NT2/D1 (cell line): ENCODE measurements around the gene PSMB1.

Experiments
- DNase-seq: peaks from one replicate; pipeline ENCODE4 v3.0.0-alpha.2; 2011; ENCODE audit warnings: low read depth, low spot score
- H3K27me3 ChIP-seq: 2 replicates; pipeline ENCODE4 v1.6.0; 2011; ENCODE audit warnings: mild to moderate bottlenecking; ENCODE audit not compliant: insufficient read length, insufficient read depth
- H3K36me3 ChIP-seq: 2 replicates; pipeline ENCODE4 v1.6.1; 2011; ENCODE audit warnings: mild to moderate bottlenecking, low read length, mixed read lengths; ENCODE audit not compliant: insufficient read depth, insufficient read length
- H3K4me1 ChIP-seq: 2 replicates; pipeline ENCODE4 v1.5.1; 2011; ENCODE audit not compliant: insufficient read depth, insufficient read length
- H3K4me3 ChIP-seq: 2 replicates; pipeline ENCODE4 v1.5.1; 2011; ENCODE audit warnings: low read depth; ENCODE audit not compliant: insufficient read length
- H3K9ac ChIP-seq: 2 replicates; pipeline ENCODE4 v1.6.0; 2011; ENCODE audit warnings: low read depth; ENCODE audit not compliant: insufficient read length
- H3K9me3 ChIP-seq: 2 replicates; pipeline ENCODE4 v1.5.1; 2011; ENCODE audit warnings: mild to moderate bottlenecking, low read length; ENCODE audit not compliant: insufficient read depth
- SUZ12 ChIP-seq: IDR thresholded peaks from 2 replicates; pipeline ENCODE4 v1.6.1; 2011; ENCODE audit not compliant: insufficient read length, insufficient read depth; ENCODE audit errors: extremely low read depth
- YY1 ChIP-seq: IDR thresholded peaks from 2 replicates; pipeline ENCODE4 v1.6.1; 2011; ENCODE audit not compliant: insufficient read length, insufficient read depth
- ZNF274 ChIP-seq: IDR thresholded peaks from 2 replicates; pipeline ENCODE4 v1.6.1; 2011; ENCODE audit warnings: mild to moderate bottlenecking, low read depth, low read length

Gene PSMB1

GRCh38 chr6:170552765-170553533 is at the start of gene PSMB1:
PSMB1 (minus strand) TSS chr6:170553307; CDS start chr6:170553242, 65 bp downstream.
- H3K4me3 ChIP-seq, result peak within 1 kb of the TSS; percentile 93
- peak within 1 kb of the TSS; percentile 97 for H3K9ac ChIP-seq
- H3K27me3 ChIP-seq, result no peaks in the 10 kb centered on the region
- H3K4me1 ChIP-seq, result no peaks in the 10 kb centered on the region
- peak; percentile 89 for DNase-seq
- peaks cover 51% of the 10 kb centered on the region for H3K36me3 ChIP-seq
- H3K9me3 ChIP-seq, result no peaks in the 10 kb centered on the region
- TF ChIP-seq SUZ12 (no peak), YY1 (peak; percentile 69)

- no peak for DNase-seq
- no peaks in the 10 kb centered on the region for H3K4me1 ChIP-seq
- no peak overlapping the region for H3K4me3 ChIP-seq
- H3K27me3 ChIP-seq, result no peaks in the 10 kb centered on the region
- no peak for TF ChIP-seq ZNF274
- no peak for TF ChIP-seq YY1
- no peak for TF ChIP-seq SUZ12
- peaks cover 15% of the 10 kb centered on the region for H3K9me3 ChIP-seq
- no peak overlapping the region for H3K9ac ChIP-seq
- no peaks in the 10 kb centered on the region for H3K36me3 ChIP-seq
Observed at GRCh38 chr6:170597278-170597677, 44.2 kb upstream of the PSMB1 start.

DNA sequence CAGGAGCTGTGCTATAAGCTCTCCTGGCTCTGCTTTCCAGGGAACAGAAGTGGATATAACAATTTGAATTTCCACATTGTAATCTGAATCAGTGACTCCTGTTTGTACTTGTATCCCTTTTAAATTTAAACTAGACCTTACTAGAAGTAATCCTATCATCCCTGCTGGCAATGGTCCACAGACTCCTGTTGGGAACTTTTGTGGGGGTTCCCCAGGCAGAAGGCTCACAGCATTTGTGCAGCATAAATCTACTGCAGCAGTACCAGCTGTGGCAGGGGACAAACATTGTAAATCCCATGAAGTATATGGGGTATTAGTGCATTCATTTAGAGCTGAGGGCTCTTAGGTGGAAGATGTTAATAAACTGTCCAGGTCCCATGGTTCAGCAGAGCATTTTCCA is 43.3 kb upstream of the PSMB1 start:
- TF ChIP-seq YY1 (no peak), SUZ12 (no peak), ZNF274 (no peak)

DNA sequence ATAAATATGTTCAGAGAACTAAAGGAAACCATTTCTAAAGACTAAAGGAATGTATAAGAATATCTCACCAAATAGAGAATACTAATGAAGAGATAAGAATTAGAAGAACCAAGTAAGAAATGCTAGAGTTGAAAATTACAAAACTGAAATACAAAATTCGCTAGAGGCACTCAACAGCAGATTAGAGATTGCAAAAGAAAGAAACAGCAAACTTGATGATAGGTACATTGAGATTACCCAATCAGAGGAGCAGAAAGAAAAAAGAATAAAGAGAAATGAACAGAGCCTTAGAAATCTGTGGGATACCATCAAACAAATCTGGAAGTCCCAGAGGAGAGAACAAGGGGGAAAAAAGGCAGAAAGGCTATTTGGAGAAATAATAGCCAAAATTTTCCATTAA is 37.6 kb upstream of the PSMB1 start:
- Histone ChIP-seq H3K4me1 (no peaks in the 10 kb centered on the region), H3K27me3 (no peaks in the 10 kb centered on the region), H3K9me3 (peaks cover 41% of the 10 kb centered on the region), H3K4me3 (no peak overlapping the region), H3K9ac (no peak overlapping the region), H3K36me3 (no peaks in the 10 kb centered on the region)
- TF ChIP-seq YY1, result no peak
- no peak for TF ChIP-seq ZNF274
- TF ChIP-seq SUZ12, result no peak
- no peak for DNase-seq

More for the DNA sequence above, 43.3 kb upstream of the PSMB1 start:
- no peak for DNase-seq
- Histone ChIP-seq H3K36me3 (no peaks in the 10 kb centered on the region), H3K9me3 (peaks cover 20% of the 10 kb centered on the region), H3K4me1 (no peaks in the 10 kb centered on the region), H3K4me3 (no peak overlapping the region), H3K9ac (no peak overlapping the region), H3K27me3 (no peaks in the 10 kb centered on the region)

DNA sequence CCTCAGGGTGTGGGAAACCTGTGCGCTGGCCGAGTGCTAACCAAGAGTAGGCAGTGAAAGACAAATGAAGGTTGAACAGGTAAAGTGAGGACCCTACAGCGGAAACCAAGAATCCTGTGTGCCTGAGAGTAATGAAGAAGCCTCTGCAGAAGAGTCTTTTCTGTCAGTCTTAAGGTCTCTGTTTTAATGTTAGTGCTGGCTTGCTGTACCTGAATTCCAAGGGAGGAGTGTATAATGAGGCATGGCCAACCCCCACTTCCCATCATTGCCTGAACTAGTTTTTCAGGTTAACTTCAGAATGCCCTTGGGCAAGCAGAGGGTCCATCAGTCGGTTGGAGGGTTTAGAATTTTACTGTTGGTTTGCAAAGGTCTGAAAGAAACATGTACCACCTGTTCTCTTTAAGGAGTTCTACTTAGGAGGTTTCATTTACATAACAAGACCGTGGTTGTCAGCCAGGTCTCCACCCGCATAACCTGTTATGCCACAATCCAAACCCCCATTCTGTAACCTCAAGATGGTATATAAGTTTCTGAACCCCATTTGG is 31.9 kb upstream of the PSMB1 start:
- Histone ChIP-seq H3K27me3 (no peaks in the 10 kb centered on the region), H3K36me3 (peaks cover 31% of the 10 kb centered on the region), H3K9me3 (peaks cover 7% of the 10 kb centered on the region; the same call in 1 of the 2 replicates), H3K9ac (peak overlapping the region; percentile 95), H3K4me1 (no peaks in the 10 kb centered on the region), H3K4me3 (peak overlapping the region; percentile 93)
- TF ChIP-seq YY1, result no peak
- no peak for TF ChIP-seq ZNF274
- TF ChIP-seq SUZ12, result no peak
- DNase-seq, result no peak

GRCh38 chr6:170584181-170584953 is 31.3 kb upstream of the PSMB1 start, which contains the start of gene PDCD2:
PDCD2 (minus strand) TSS chr6:170584637; CDS start chr6:170584581, 56 bp downstream.
- peak within 1 kb of the TSS; percentile 95 for H3K9ac ChIP-seq
- H3K36me3 ChIP-seq, result peaks cover 37% of the 10 kb centered on the region
- H3K9me3 ChIP-seq, result 0 out of 2 replicates have a peak, but pooled peaks cover under 1% of the 10 kb centered on the region
- H3K4me3 ChIP-seq, result peak within 1 kb of the TSS; percentile 93
- TF ChIP-seq SUZ12 (no peak), YY1 (no peak), ZNF274 (no peak)
- H3K27me3 ChIP-seq, result no peaks in the 10 kb centered on the region
- peak; percentile 65 for DNase-seq
- no peaks in the 10 kb centered on the region for H3K4me1 ChIP-seq
